HG03571 (cell line): ENCODE data around the gene SLC7A5.
"Not testable (repeated sequence)": the region's sequence is repeated elsewhere in the genome, so short reads cannot be mapped to it uniquely, and the experiment has no call there.

ENCODE experiments used
- ATAC-seq: cut with Tn5 transposase; IDR thresholded peaks from one replicate; pipeline ENCODE4 v1.9.1; 2021; ENCODE audit not compliant: unreplicated experiment

Gene SLC7A5

DNA sequence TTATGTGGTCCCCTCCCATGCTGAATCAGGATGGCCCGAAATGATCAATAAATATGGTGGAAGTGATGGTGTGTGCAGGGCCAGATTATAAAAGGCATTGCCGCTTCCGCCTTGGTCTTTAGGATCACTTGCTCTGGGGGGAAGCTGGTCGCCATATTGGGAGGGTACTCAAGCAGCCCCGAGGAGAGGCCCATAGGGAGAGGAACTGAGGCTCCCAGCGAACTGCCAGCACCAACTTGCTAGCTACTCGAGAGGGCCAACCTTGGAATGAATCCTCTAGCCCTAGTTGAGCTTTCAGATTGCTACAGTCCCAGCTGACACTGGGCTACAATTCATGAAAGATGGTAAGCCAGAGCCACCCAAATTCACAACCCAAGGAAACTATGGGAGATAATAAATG is 19.0 kb upstream of the SLC7A5 start:
- not testable (repeated sequence) for ATAC-seq

DNA sequence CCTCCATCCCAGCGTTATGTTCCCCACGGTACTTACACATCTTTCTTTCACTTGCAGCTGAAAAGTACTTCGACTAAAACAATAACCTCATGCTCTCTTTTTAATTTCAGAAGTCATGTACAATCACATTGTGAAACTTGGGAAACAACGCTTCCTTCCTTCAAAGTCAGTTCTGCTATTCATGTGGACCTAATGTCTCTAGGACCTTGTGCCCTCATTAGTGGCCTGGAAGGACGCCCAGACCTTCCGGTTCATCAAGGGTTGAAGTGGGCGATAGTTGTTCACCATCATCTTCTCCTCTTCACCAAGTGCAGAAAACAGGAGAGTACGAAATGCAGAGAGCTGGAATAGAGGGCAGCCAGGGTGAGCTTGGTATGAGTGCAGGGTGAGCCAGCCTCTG is 18.6 kb upstream of the SLC7A5 start:
- ATAC-seq: not testable (repeated sequence)

- ATAC-seq: not testable (repeated sequence)
Measured at GRCh38 chr16:87885371-87885967, 16.2 kb upstream of the SLC7A5 start.

GRCh38 chr16:87882436-87883019 is 13.2 kb upstream of the SLC7A5 start:
- no peak for ATAC-seq

DNA sequence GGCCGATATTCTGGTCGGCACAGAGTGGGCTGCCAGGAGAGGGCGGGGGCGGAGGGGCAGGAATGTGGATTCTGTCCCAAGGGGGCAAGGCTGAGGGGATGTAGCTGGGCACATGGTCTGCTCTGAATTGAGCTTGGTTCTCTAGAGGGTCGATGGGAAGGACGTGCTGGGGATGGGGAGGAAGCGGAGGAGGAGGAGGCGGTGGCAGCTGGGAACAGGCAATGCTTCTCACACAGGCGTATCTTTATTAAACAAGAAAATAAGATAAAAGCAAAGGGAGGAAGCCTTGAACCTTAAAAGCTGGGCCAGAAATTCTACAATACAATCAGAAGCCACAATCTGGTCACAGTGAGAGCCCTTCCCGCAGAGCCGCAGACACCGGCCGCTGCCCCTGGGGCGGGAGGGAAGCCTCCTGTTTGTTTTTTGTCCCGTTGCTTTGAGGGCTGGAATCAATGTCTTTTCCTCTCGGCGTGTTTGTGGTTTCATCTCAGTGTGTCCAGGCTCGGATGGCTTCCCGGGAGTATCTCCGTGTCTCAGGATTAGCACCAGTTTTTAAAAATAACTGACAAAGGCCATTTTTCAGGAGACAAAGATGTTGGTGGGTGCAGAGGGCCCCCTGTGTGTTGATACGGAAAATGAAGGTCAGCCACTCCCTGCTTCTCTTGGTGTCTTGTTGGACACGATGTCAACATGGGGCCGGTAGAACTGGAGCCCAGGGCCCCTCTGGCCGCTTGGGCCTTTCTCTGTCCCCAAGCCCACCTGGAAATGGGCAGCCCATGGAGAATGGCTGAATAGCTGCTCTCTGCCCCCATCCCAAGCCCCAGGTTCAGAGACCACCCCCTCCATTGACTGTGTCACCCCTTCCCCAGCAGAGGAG is 12.3 kb upstream of the SLC7A5 start:
- no peak for ATAC-seq

DNA sequence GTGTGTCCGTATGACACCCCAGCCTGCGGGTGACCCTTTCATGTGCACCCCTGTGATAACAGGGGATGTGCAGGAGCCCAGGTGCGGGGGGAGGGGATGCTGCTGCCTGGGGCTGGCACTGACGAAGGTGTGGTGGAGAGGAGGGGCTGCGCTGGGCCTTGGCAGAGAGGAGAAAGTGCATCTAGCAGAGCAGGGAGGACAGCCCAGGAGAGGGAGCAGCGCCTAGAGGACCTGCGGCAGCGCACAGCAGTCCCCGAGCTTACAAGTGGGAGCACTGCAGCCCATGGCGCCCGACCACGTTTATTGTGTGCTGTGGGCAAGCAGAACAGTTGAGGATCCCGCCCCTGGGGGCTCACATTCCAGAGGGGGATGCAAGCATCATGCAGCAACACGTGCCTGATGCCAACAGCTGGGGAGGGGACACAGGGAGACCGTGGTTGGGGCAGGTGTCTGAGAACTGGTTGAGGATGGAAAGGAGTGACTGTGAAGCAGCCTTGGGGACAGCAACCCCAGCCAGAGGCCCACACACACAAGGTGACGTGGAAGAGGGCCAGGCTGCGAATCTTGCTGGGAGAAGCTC is 10.9 kb upstream of the SLC7A5 start:
- no peak for ATAC-seq

DNA sequence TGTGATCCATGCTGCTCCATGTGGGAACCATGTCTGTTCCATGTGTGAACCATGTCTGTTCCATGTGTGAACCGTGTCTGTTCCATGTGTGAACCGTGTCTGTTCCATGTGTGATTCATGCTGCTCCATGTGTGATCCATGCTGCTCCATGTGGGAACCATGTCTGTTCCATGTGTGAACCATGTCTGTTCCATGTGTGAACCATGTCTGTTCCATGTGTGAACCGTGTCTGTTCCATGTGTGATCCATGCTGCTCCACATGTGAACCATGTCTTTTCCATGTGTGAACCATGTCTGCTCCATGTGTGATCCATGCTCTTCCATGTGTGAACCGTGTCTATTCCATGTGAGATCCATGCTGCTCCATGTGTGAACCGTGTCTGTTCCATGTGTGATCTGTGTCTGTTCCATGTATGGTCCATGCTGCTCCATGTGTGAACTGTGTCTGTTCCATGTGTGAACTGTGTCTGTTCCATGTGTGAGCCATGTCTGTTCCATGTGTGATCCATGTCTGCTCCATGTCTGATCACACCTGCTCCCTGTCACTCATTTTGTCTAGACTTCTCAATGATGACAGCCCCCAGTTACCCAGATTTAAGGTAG is 10.2 kb upstream of the SLC7A5 start:
- ATAC-seq: not testable (repeated sequence)

GRCh38 chr16:87878704-87879103 is 9.4 kb upstream of the SLC7A5 start:
- ATAC-seq: no peak

GRCh38 chr16:87877942-87878507 is 8.7 kb upstream of the SLC7A5 start:
- no peak for ATAC-seq

- no peak for ATAC-seq
Measured at GRCh38 chr16:87874639-87875427, 5.5 kb upstream of the SLC7A5 start.

DNA sequence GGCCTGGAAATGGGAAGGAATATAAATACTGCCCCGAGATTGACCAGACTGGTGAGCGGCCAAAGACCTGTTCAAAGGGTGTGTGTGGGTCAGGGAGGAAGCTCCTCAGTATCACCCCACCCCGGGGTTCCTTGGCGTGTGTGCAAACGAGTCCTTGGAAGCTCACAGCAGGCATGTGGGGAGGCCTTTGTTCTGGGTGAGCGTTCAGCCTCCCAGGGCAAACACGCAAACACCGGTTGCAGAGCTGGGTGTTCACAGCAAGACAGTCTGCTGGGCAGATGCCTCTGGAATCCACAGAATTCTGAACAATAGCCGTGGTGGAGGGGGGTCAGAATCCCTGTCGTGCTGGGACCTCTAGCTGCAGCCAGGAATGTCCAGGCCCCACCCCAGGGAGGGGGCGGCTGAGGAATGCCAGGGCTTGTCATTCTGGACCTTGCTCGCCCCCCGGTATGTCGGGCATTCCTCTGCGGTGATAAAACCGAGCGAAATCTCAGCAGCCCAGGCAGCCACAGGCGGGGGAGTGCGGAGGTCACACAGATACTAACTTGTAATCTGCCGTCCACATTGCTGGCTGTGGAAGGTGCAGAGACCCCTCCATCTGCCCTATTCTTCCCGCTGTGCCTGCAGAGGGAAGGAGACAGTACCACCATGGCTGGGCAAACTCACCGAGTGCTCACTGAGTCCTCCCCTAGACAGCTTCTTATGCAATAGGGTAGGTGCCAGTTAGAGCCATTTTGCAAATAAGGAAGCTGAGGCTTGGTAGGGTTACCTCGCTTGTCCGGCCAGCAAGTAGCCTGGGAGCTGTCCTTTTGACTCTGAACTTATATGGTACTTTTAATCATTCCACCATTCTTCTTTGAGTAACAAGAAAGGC is 1.3 kb upstream of the SLC7A5 start:
- ATAC-seq: not testable (repeated sequence)

- ATAC-seq: not testable (repeated sequence)
Measured at GRCh38 chr16:87869879-87870417, 641 bp upstream of the SLC7A5 start.

- ATAC-seq: not testable (repeated sequence)
Measured at GRCh38 chr16:87868254-87869029, 865 bp downstream of the SLC7A5 start.

DNA sequence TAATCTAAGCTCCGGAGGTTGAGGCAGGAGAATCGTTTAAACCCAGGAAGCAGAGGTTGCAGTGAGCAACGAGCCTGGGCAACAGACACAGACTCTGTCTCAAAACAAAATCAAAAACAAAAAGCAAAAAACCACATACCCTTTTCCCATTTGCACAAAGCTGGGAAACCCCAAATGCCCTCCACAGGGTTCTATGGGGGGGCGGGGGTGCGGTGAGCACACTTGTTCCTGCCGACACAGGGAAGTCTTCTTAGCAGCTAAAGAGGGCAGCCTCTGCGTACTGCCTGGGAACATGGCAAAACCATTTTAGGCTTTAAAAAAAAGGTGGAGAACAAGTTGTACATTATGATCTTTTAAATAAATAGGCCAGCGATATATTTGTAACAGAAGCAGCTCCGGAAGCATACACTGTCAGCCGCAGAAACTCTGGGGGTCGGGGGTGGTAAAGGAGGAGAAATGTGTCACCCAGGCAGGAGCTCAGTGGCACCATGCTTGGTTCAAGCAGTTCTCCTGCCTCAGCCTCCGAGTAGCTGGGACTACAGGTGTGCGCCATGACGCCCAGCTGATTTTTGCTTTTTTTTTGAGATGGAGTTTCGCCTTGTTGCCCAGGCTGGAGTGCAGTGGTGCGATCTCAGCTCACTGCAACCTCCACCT is 3.3 kb downstream of the SLC7A5 start:
- ATAC-seq: not testable (repeated sequence)

DNA sequence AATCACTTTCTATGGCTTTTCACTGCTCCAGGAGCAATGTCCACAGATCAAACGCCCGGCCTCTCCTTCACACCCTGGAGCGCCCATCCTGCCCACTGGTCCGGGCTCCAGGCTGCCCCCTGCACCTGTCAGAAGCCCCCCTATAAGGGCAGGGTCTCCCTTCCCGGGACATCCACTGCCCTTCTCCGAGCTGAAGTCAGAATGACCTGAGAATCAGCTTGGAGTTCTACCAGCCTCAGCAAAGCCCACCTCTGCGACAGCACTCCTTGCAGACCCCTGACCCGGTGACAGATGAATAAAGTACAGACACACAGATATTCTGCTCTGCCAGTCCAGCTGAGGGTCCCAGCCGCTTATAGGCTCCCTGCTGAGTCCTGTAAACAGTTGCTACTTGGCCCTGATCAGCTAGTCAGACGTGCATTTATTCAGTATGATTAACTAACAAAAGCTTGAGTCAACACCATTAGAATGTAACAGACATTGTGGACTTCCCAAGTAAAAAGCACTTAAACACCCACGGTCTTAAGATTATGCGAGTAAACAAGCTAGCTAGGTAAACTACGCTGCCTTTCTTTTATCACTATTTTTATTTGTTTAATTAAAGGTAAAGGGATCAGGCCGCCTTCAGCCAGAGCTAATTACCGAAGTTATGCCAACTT is 4.8 kb downstream of the SLC7A5 start:
- ATAC-seq: no peak

DNA sequence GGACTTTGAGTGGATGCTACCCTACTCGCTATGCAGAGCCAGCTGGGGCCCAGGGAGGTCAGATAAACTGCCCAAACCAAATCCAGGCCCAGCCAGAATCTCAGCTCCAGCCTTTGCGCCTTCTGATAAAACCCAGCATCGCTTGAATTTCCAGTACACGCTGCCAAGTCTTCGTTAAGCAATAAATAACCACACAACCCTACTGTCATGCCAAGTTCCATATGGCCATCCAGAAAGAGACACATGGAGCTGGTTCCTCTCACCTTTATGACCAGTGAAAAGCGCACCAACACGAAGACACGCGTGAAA is 6.0 kb downstream of the SLC7A5 start:
- not testable (repeated sequence) for ATAC-seq

DNA sequence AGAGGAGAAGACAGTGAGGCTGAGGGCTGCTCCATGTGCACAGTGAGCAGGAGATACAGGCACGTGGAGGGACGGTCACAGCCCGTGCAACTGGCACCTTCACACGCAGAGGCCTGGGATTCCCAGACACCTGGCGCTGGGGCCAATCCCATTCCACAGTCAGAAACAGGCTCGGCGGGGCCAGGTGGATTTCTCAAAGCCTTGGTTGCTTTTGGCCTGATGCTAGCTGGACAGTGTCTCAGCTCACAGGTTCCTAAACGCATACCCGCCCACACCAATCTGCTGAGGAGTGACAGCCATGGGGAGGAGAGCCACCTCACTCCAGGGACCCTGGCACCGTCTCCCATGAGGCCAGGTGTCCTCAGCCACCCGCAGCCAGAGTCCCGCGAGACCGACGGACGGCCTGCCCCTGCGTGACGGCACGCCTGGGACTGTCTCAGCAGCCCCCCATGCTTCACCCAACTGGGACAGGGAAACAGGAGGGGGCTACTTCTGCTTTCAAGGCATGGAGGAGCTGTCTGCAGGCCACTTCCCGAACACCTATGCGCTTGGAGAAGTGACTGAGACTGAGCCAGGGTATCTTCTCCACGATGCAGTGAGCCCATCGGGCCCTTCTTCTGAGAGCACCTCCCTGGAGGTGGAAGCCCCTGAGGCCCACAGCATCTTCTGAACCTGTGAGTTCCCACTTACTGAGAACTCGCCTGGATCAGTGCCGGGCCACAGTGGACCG is 6.5 kb downstream of the SLC7A5 start:
- ATAC-seq: not testable (repeated sequence)
